CD8-positive, alpha-beta memory T cell (primary cell): ENCODE measurements around the gene LRWD1. TPM values are rescaled to one million over a fixed set of nuclear protein-coding genes. Genes with fewer than 3 reads are reported as not detected.
"Not testable (repeated sequence)": the region's sequence is repeated elsewhere in the genome, so short reads cannot be mapped to it uniquely, and the experiment has no call there.

ENCODE experiments used
- CTCF ChIA-PET: fragments of 350-600 bp; sonication (Branson Sonifier 250); formaldehyde crosslinking; loops from one replicate; lab custom pipeline; 2021; ENCODE audit warnings: antibody characterized with exemption; lab: Charles Lee
- POLR2A ChIA-PET: fragments of 350-600 bp; sonication (Branson Sonifier 250); formaldehyde crosslinking; loops from one replicate; lab custom pipeline; 2021; ENCODE audit warnings: antibody characterized with exemption; lab: Charles Lee
- DNase-seq, 5 donors: peaks; one replicate each; pipeline versions ENCODE4 v3.0.0 to v3.0.0-alpha.2; 2020 to 2022; ENCODE audit warnings: mixed read lengths in 1 of 5
- H3K27ac ChIP-seq: one replicate; pipeline ENCODE4 v1.7.0; 2013; ENCODE audit warnings: low read depth, mild to moderate bottlenecking, low read length, moderate library complexity
- H3K27me3 ChIP-seq: 2 replicates; pipeline ENCODE4 v1.7.0; 2013; ENCODE audit warnings: low read length, mild to moderate bottlenecking; ENCODE audit not compliant: insufficient read depth, poor library complexity, severe bottlenecking
- H3K36me3 ChIP-seq: 2 replicates; pipeline ENCODE4 v1.7.0; 2013; ENCODE audit warnings: mild to moderate bottlenecking, low read length, moderate library complexity; ENCODE audit not compliant: insufficient read depth
- H3K4me1 ChIP-seq: 2 replicates; pipeline ENCODE4 v1.7.0; 2013; ENCODE audit warnings: mild to moderate bottlenecking, low read length, moderate library complexity; ENCODE audit not compliant: insufficient read depth
- H3K4me3 ChIP-seq: 2 replicates; pipeline ENCODE4 v1.7.0; 2013; ENCODE audit warnings: mild to moderate bottlenecking, low read length
- H3K9me3 ChIP-seq: 2 replicates; pipeline ENCODE4 v1.7.0; 2013; ENCODE audit warnings: mild to moderate bottlenecking, low read length
- H3K27ac Mint-ChIP-seq, 8 donors: one replicate each; pipeline ENCODE4 v1.8.0; 2020 to 2021; ENCODE audit warnings: mixed read lengths in 8 of 8, mild to moderate bottlenecking in 6 of 8, inconsistent platforms in 3 of 8, moderate library complexity in 3 of 8
- H3K27me3 Mint-ChIP-seq, 2 donors: one replicate each; pipeline ENCODE4 v1.8.0; 2020 to 2021; ENCODE audit warnings: mixed read lengths in 2 of 2, mild to moderate bottlenecking in 1 of 2, moderate library complexity in 1 of 2
- H3K36me3 Mint-ChIP-seq, 3 donors: one replicate each; pipeline ENCODE4 v1.8.0; 2020 to 2021; ENCODE audit warnings: mixed read lengths in 3 of 3, inconsistent platforms in 1 of 3, mild to moderate bottlenecking in 1 of 3
- H3K4me1 Mint-ChIP-seq, 3 donors: one replicate each; pipeline ENCODE4 v1.8.0; 2020 to 2021; ENCODE audit warnings: mixed read lengths in 3 of 3, inconsistent platforms in 1 of 3, mild to moderate bottlenecking in 1 of 3
- H3K4me3 Mint-ChIP-seq, 7 donors: one replicate each; pipeline ENCODE4 v1.8.0; 2020 to 2021; ENCODE audit warnings: mixed read lengths in 7 of 7, mild to moderate bottlenecking in 6 of 7, moderate library complexity in 4 of 7, inconsistent platforms in 2 of 7
- H3K9me3 Mint-ChIP-seq, 5 donors: one replicate each; pipeline ENCODE4 v1.8.0; 2020 to 2022; ENCODE audit warnings: mixed read lengths in 5 of 5, mild to moderate bottlenecking in 3 of 5, moderate library complexity in 2 of 5, inconsistent platforms in 1 of 5
- polyA plus RNA-seq: library from polyadenylated mRNA; unstranded; fragments of 300-500 nt; fragmentation: Illumina TruSeq; gene quantifications from one replicate; pipeline ENCODE4 v1.2.3, GENCODE V29; 2021
- total RNA-seq, 2 experiments: library from RNA; stranded (reverse); gene quantifications; one replicate each; pipeline ENCODE4 v1.2.3, GENCODE V29; 2021

The LRWD1 gene
- total and polyA plus RNA-seq, 3 experiments from 2014 or later: 14.6 to 30.1 (median 29.9) TPM

- Histone ChIP-seq H3K27me3 (no peaks in the 10 kb centered on the region), H3K4me3 (no peak overlapping the region), H3K27ac (no peak overlapping the region), H3K36me3 (no peaks in the 10 kb centered on the region), H3K4me1 (no peaks in the 10 kb centered on the region), H3K9me3 (no peaks in the 10 kb centered on the region)
- Mint-ChIP-seq H3K9me3 (no peaks in the 10 kb centered on the region), H3K27me3 (peaks cover 0 to 1% of the 10 kb centered on the region in 2 donors), H3K4me3 (no peak overlapping the region), H3K36me3 (peaks cover 0 to 31% (median 6%) of the 10 kb centered on the region in 3 donors), H3K4me1 (peaks cover 4 to 5% (median 5%) of the 10 kb centered on the region in 3 donors), H3K27ac (peak overlapping the region in 1 of 8 donors; percentile 88)
- ChIA-PET CTCF (no interaction called here), POLR2A (no interaction called here)
- DNase-seq: peak in 1 of 5 donors; percentile 36
Observed at GRCh38 chr7:102471791-102472125, 7.0 kb downstream of the LRWD1 start.

- CTCF ChIA-PET: no interaction called here
- Histone ChIP-seq H3K27me3 (no peaks in the 10 kb centered on the region), H3K4me3 (no peak overlapping the region), H3K9me3 (no peaks in the 10 kb centered on the region), H3K36me3 (no peaks in the 10 kb centered on the region), H3K27ac (no peak overlapping the region), H3K4me1 (no peaks in the 10 kb centered on the region)
- Mint-ChIP-seq H3K4me1 (peaks cover 0 to 3% (median 0%) of the 10 kb centered on the region in 3 donors), H3K4me3 (no peak overlapping the region), H3K27ac (peak overlapping the region in 1 of 8 donors; percentile 60), H3K36me3 (peaks cover 0 to 30% (median 6%) of the 10 kb centered on the region in 3 donors), H3K9me3 (no peaks in the 10 kb centered on the region), H3K27me3 (peaks cover 0 to 1% of the 10 kb centered on the region in 2 donors)
- POLR2A ChIA-PET: no interaction called here
- peak in 1 of 5 donors; percentile 46 for DNase-seq
Observed at GRCh38 chr7:102472126-102473041, 7.6 kb downstream of the LRWD1 start.

GRCh38 chr7:102473271-102473991 is 8.6 kb downstream of the LRWD1 start:
- H3K27me3 ChIP-seq: no peaks in the 10 kb centered on the region
- H3K4me3 ChIP-seq: no peak overlapping the region
- Mint-ChIP-seq H3K27me3 (peaks cover 0 to 1% of the 10 kb centered on the region in 2 donors), H3K9me3 (no peaks in the 10 kb centered on the region), H3K36me3 (peaks cover 0 to 30% (median 6%) of the 10 kb centered on the region in 3 donors), H3K4me1 (peaks cover 0 to 3% (median 0%) of the 10 kb centered on the region in 3 donors), H3K27ac (peak overlapping the region in 1 of 8 donors; percentile 15), H3K4me3 (peak overlapping the region in 1 of 7 donors; percentile 30)
- ChIA-PET CTCF (no interaction called here), POLR2A (no interaction called here)
- H3K4me1 ChIP-seq: no peaks in the 10 kb centered on the region
- H3K36me3 ChIP-seq: no peaks in the 10 kb centered on the region
- no peaks in the 10 kb centered on the region for H3K9me3 ChIP-seq
- no peak overlapping the region for H3K27ac ChIP-seq
- peak in 1 of 5 donors; percentile 38 for DNase-seq

GRCh38 chr7:102474116-102474515 is 9.3 kb downstream of the LRWD1 start:
- H3K9me3 Mint-ChIP-seq: not testable (repeated sequence)

GRCh38 chr7:102474736-102475435 is 10.1 kb downstream of the LRWD1 start:
- H3K27me3 ChIP-seq, H3K27ac Mint-ChIP-seq, CTCF ChIA-PET, H3K4me3 Mint-ChIP-seq, H3K27ac ChIP-seq, H3K4me1 ChIP-seq, H3K36me3 ChIP-seq, POLR2A ChIA-PET, H3K9me3 Mint-ChIP-seq, H3K9me3 ChIP-seq, H3K4me3 ChIP-seq, H3K4me1 Mint-ChIP-seq, H3K27me3 Mint-ChIP-seq: not testable (repeated sequence)
- peak in 1 of 5 donors; percentile 8 for DNase-seq
- peaks cover 0 to 32% (median 6%) of the 10 kb centered on the region in 3 donors for H3K36me3 Mint-ChIP-seq

More at GRCh38 chr7:102474116-102474515, 9.3 kb downstream of the LRWD1 start:
- POLR2A ChIA-PET, H3K27ac Mint-ChIP-seq, H3K9me3 ChIP-seq, H3K27me3 Mint-ChIP-seq, H3K27ac ChIP-seq, H3K27me3 ChIP-seq, H3K36me3 ChIP-seq, H3K4me3 Mint-ChIP-seq, H3K4me1 ChIP-seq, H3K4me3 ChIP-seq, CTCF ChIA-PET, H3K4me1 Mint-ChIP-seq: not testable (repeated sequence)
- peak in 1 of 5 donors; percentile 23 for DNase-seq
- peaks cover 0 to 32% (median 6%) of the 10 kb centered on the region in 3 donors for H3K36me3 Mint-ChIP-seq

- POLR2A ChIA-PET, CTCF ChIA-PET, H3K36me3 ChIP-seq, H3K27me3 ChIP-seq, H3K27ac ChIP-seq, H3K4me3 ChIP-seq, H3K4me1 ChIP-seq, H3K9me3 ChIP-seq, H3K9me3 Mint-ChIP-seq, H3K36me3 Mint-ChIP-seq, H3K27me3 Mint-ChIP-seq, H3K4me1 Mint-ChIP-seq: not testable (repeated sequence)
- H3K4me3 Mint-ChIP-seq: peak within 1 kb of the TSS; percentile 88 to 98 (median 90)
- DNase-seq: peak; percentile 66 to 92 (median 90)
- H3K27ac Mint-ChIP-seq: peak within 1 kb of the TSS; percentile 76 to 92 (median 84)
Observed at GRCh38 chr7:102478314-102479208, 13.8 kb downstream of the LRWD1 start, which contains the start of gene POLR2J. POLR2J (minus strand) TSS chr7:102478922; CDS start chr7:102478860, 62 bp downstream.

GRCh38 chr7:102479209-102479584 is 14.4 kb downstream of the LRWD1 start:
- DNase-seq, POLR2A ChIA-PET: not testable (repeated sequence)
- peak overlapping the region in 1 of 8 donors; percentile 92 for H3K27ac Mint-ChIP-seq

More at GRCh38 chr7:102479209-102479584, 14.4 kb downstream of the LRWD1 start:
- H3K36me3 ChIP-seq, H3K4me1 Mint-ChIP-seq, H3K9me3 ChIP-seq, H3K27ac ChIP-seq, H3K27me3 Mint-ChIP-seq, H3K4me3 Mint-ChIP-seq, H3K9me3 Mint-ChIP-seq, H3K4me3 ChIP-seq, H3K36me3 Mint-ChIP-seq, H3K4me1 ChIP-seq, CTCF ChIA-PET, H3K27me3 ChIP-seq: not testable (repeated sequence)
